ENCODE data around the gene DECR2. TPM values are rescaled to one million over a fixed set of nuclear protein-coding genes. Genes with fewer than 3 reads are reported as not detected.

The DECR2 gene
- total and polyA plus RNA-seq, 2 of the 13 experiments (the other 11 are each of a cell fraction or from before 2014, with no cell fraction given) = 36.3 to 44.6 TPM

DNA sequence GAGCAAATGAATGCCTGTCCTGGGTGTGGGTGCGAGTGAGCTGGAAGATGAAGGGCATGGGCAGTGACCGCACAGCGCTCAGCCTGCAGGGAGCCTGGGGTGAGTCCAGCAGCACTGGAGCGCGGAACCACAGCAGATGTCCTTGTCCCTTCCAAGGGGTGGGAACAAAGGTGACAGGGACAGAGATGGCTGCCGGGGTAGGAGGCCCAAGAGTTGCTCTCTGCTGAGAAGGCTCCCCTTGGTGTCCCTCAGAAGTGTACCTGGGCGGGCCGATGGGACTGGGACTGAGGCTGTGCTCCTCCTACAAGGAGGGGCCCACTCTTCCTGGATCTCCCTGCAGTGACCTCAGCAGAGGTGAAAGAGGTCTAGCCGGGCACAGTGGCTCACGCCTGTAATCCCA, 12.3 kb upstream of the DECR2 start:
- H4K20me1 ChIP-seq (ENCODE audit: insufficient read depth, low read length) = no peaks in the 10 kb centered on the region
- H3K27ac ChIP-seq (ENCODE audit: extremely low read length, insufficient read depth, low read length) = no peak overlapping the region
- peaks cover under 1% of the 10 kb centered on the region; the same call in 1 of the 2 replicates for H3K4me1 ChIP-seq (ENCODE audit: insufficient read depth, low read length)
- TF ChIP-seq ZNF274 (CRISPR knock-in tag; IDR thresholded peaks at IDR 0.05) = no peak
- TF ChIP-seq, protein P1, sequence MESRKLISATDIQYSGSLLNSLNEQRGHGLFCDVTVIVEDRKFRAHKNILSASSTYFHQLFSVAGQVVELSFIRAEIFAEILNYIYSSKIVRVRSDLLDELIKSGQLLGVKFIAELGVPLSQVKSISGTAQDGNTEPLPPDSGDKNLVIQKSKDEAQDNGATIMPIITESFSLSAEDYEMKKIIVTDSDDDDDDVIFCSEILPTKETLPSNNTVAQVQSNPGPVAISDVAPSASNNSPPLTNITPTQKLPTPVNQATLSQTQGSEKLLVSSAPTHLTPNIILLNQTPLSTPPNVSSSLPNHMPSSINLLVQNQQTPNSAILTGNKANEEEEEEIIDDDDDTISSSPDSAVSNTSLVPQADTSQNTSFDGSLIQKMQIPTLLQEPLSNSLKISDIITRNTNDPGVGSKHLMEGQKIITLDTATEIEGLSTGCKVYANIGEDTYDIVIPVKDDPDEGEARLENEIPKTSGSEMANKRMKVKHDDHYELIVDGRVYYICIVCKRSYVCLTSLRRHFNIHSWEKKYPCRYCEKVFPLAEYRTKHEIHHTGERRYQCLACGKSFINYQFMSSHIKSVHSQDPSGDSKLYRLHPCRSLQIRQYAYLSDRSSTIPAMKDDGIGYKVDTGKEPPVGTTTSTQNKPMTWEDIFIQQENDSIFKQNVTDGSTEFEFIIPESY (CRISPR knock-in tag; IDR thresholded peaks at IDR 0.05) = 0 out of 2 replicates have a peak, but pooled peaks have one; percentile 26
- in situ Hi-C loops (cut with HindIII; ENCODE audit: extremely low pct_ligation_motif_present, low pct_unique_long_range_greater_than_20kb) (no loop called here), intact Hi-C loops (cut with micrococcal nuclease; ENCODE audit: unreplicated experiment) (no loop called here)
- no peak overlapping the region for H3K4me3 ChIP-seq (replicated peaks in 1 of 3; ENCODE audit: insufficient read depth in 1 of 3, low read depth in 2 of 3, low read length in 3 of 3)
- H3K9me3 ChIP-seq (ENCODE audit: low read length) = no peaks in the 10 kb centered on the region
- H3K79me2 ChIP-seq (ENCODE audit: insufficient read depth, low read length) = no peaks in the 10 kb centered on the region
- no peak for ATAC-seq
- FAIRE-seq = no peak
- H3K36me3 ChIP-seq (replicated peaks in 1 of 2; ENCODE audit: control insufficient read depth in 1 of 2, insufficient read depth in 2 of 2, low read length in 2 of 2) = no peaks in the 10 kb centered on the region
- no peak overlapping the region for H3K4me2 ChIP-seq (ENCODE audit: low read depth, low read length)
- DNase-seq (ENCODE audit: low spot score) = no peak
- 88% methylated on average over 7 of the region's 10 CpGs for whole genome bisulfite sequencing (ENCODE audit: low lambda C conversion rate)
- CTCF ChIA-PET (ENCODE audit: low intra/inter-chr PET ratio, low total read pairs) = no interaction called here
- no peak overlapping the region for H2AFZ ChIP-seq (ENCODE audit: low read length)
- H3K9ac ChIP-seq (ENCODE audit: insufficient read depth, low read depth, low read length) = no peak overlapping the region
- no TSS peak for BruUV-seq (replicated peaks)
- POLR2A ChIA-PET = no interaction called here
- H3K27me3 ChIP-seq (ENCODE audit: control insufficient read depth in 1 of 2, insufficient read depth in 2 of 2, low read length in 2 of 2) = no peaks in the 10 kb centered on the region

DNA sequence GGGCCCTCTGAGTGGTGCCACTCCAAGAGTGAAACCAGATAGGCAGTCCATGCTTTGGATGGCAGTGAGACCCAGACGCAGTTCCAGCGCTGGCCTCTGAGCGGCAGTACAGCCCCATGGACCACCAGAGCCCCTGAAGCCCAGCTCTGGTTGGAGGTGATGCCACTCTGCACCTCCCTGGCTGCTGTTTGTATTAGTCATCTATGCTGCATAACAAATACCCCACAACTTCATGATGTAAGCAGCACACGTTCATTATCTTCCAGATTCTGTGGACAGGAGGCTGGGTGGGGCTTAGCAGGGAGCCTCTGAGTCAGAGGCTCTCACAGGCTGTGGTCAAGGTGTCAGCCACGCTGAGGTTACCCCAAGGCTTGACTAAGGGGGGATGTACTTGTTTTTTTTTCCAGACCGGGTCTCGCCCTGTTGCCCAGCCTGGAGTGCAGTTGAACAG, 9.8 kb upstream of the DECR2 start:
- ChIA-PET CTCF (ENCODE audit: low intra/inter-chr PET ratio, low total read pairs) (interaction anchor here (0.9 to 2.0 kb wide), 3 partner anchors 96 to 193 kb away, joined by 3 to 11 read pairs (median 11); no protein-coding TSS in a partner anchor), POLR2A (interaction anchor here (0.9 to 1.5 kb wide), 4 partner anchors 10 to 110 kb away, joined by 3 to 5 read pairs (median 3); partner anchors contain the start of genes DECR2 and RAB11FIP3)
- in situ Hi-C loops (cut with HindIII; ENCODE audit: extremely low pct_ligation_motif_present, low pct_unique_long_range_greater_than_20kb) = no loop called here
- Histone ChIP-seq H3K79me2 (ENCODE audit: insufficient read depth, low read length) (peaks cover 5% of the 10 kb centered on the region), H3K4me3 (replicated peaks in 1 of 3; ENCODE audit: insufficient read depth in 1 of 3, low read depth in 2 of 3, low read length in 3 of 3) (no peak overlapping the region), H3K4me2 (ENCODE audit: low read depth, low read length) (no peak overlapping the region), H4K20me1 (ENCODE audit: insufficient read depth, low read length) (no peaks in the 10 kb centered on the region), H3K9ac (ENCODE audit: insufficient read depth, low read depth, low read length) (no peak overlapping the region), H3K4me1 (ENCODE audit: insufficient read depth, low read length) (peaks cover 12% of the 10 kb centered on the region), H3K27ac (ENCODE audit: extremely low read length, insufficient read depth, low read length) (no peak overlapping the region), H3K27me3 (ENCODE audit: control insufficient read depth in 1 of 2, insufficient read depth in 2 of 2, low read length in 2 of 2) (no peaks in the 10 kb centered on the region), H3K9me3 (ENCODE audit: low read length) (no peaks in the 10 kb centered on the region), H3K36me3 (replicated peaks in 1 of 2; ENCODE audit: control insufficient read depth in 1 of 2, insufficient read depth in 2 of 2, low read length in 2 of 2) (no peaks in the 10 kb centered on the region), H2AFZ (ENCODE audit: low read length) (no peak overlapping the region)
- DNase-seq (ENCODE audit: low spot score) (peak; percentile 60), ATAC-seq (peak; percentile 87), FAIRE-seq (peak; percentile 18)
- WGBS (ENCODE audit: low lambda C conversion rate) = 84% methylated on average over 4 of the region's 7 CpGs
- BruUV-seq (replicated peaks) = no TSS peak
- intact Hi-C loops (cut with micrococcal nuclease; ENCODE audit: unreplicated experiment) = loop anchor here (5.0 kb wide), 1 partner anchor 105 kb away; no protein-coding TSS in a partner anchor
- TF ChIP-seq SPEN (CRISPR knock-in tag; IDR thresholded peaks at IDR 0.05; ENCODE audit: low read depth) (0 out of 2 replicates have a peak, but pooled peaks have one; percentile 25), STAG1 (CRISPR knock-in tag; IDR thresholded peaks at IDR 0.05) (peak; percentile 98), DNMT1 (CRISPR knock-in tag; IDR thresholded peaks at IDR 0.05) (no peak), ZNF713 (CRISPR knock-in tag; IDR thresholded peaks at IDR 0.05) (no peak), ZNF546 (CRISPR knock-in tag; conservative IDR thresholded peaks at IDR 0.05) (no peak), THAP11 (CRISPR knock-in tag; IDR thresholded peaks at IDR 0.05) (0 out of 2 replicates have a peak, but pooled peaks have one; percentile 31), PTBP1 (IDR thresholded peaks at IDR 0.05; ENCODE audit: low read depth, low read length, poor library complexity, severe bottlenecking) (peak; percentile 54), IRX3 (CRISPR knock-in tag; IDR thresholded peaks at IDR 0.05; ENCODE audit: borderline replicate concordance, low read depth) (no peak), SMC3 (IDR thresholded peaks at IDR 0.05; ENCODE audit: low read length) (peak; percentile 75), ZMYM3 (CRISPR knock-in tag; IDR thresholded peaks at IDR 0.05) (peak; percentile 57), SAP130 (CRISPR knock-in tag; IDR thresholded peaks at IDR 0.05; ENCODE audit: low read depth) (0 out of 2 replicates have a peak, but pooled peaks have one; percentile 24)
- TF ChIP-seq, protein P2, sequence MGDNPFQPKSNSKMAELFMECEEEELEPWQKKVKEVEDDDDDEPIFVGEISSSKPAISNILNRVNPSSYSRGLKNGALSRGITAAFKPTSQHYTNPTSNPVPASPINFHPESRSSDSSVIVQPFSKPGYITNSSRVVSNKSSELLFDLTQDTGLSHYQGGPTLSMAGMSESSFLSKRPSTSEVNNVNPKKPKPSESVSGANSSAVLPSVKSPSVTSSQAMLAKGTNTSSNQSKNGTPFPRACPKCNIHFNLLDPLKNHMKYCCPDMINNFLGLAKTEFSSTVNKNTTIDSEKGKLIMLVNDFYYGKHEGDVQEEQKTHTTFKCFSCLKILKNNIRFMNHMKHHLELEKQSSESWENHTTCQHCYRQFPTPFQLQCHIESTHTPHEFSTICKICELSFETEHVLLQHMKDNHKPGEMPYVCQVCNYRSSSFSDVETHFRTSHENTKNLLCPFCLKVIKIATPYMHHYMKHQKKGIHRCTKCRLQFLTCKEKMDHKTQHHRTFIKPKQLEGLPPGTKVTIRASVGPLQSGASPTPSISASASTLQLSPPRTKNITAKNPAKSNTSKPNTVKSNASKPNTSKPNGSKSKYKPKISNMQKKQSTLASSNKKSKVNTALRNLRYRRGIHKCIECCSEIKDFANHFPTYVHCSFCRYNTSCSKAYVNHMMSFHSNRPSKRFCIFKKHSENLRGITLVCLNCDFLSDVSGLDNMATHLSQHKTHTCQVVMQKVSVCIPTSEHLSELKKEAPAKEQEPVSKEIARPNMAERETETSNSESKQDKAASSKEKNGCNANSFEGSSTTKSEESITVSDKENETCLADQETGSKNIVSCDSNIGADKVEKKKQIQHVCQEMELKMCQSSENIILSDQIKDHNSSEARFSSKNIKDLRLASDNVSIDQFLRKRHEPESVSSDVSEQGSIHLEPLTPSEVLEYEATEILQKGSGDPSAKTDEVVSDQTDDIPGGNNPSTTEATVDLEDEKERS (CRISPR knock-in tag; IDR thresholded peaks at IDR 0.05) = peak; percentile 82

Measured in HepG2 (cell line).